Esophagus muscularis mucosa (tissue), 3 donors: ENCODE data around the gene OSBPL3.
"Not testable (repeated sequence)": the region's sequence is repeated elsewhere in the genome, so short reads cannot be mapped to it uniquely, and the experiment has no call there.

Experiments used
- CTCF ChIP-seq, 3 experiments: fragments of 200-600 bp in 2 of 3; fragments of 450-650 bp in 1 of 3; sonication (generic) in 2 of 3; IDR thresholded peaks; one replicate each; pipeline ENCODE4 v1.5.1; 2017 to 2019; ENCODE audit warnings: antibody characterized with exemption in 3 of 3, mild to moderate bottlenecking in 2 of 3, moderate library complexity in 1 of 3
- POLR2A ChIP-seq: fragments of 450-650 bp; IDR thresholded peaks from one replicate; pipeline ENCODE4 v1.6.1; 2017; ENCODE audit warnings: antibody characterized with exemption, moderate library complexity, mild to moderate bottlenecking, low read depth

DNA sequence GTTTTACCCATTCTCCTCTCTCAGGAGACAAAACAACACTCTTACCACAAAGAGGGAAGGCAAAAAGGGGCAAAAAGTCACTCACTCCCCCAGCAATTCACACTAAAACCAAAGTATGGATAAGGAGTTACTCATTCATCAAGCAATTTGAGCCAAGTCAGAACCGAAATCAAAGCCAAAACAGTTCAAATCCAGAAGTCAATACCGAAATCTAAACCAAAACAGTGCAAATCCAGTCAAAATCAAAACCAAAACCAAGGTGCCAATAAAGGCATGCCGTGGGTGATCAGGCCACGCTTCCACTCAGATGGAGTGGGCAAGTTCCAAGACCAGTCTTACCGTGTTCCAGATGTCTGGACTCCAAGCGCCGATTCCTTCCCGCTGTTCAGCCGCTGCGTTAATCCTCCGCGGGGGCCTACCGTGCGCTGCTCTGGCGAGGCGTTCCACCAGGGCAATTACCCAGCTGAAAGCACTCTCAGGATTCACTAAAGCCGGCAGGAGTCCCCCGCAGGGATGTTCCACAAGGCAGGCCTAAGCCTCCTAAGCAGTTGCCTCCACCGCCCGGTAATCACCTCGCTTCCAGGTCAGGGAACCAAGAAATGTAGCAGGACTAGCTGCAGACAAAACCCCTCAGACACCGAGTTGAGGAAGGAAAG is 185.1 kb downstream of the OSBPL3 start:
- not testable (repeated sequence) for TF ChIP-seq CTCF (IDR thresholded peaks at IDR 0.05); POLR2A
